Prostate gland (tissue), 2 donors: ENCODE measurements around the gene GLG1. TPM values are rescaled to one million over a fixed set of nuclear protein-coding genes. Genes with fewer than 3 reads are reported as not detected.

Experiments
- DNase-seq: peaks from one replicate; pipeline ENCODE4 v3.0.0-alpha.2; 2019; ENCODE audit warnings: low spot score
- H3K27ac ChIP-seq, 2 donors: fragments of 200-600 bp; sonication (generic); 2 replicates each; pipeline ENCODE4 v1.5.1; 2017 to 2019
- H3K27me3 ChIP-seq: fragments of 200-600 bp; sonication (generic); replicated peaks from 2 replicates; pipeline ENCODE4 v1.5.1; 2019; ENCODE audit not compliant: insufficient read depth
- H3K36me3 ChIP-seq, 2 donors: fragments of 200-600 bp; sonication (generic); 1 replicate in 1 of 2; 2 replicates in 1 of 2; pipeline versions ENCODE4 v1.5.1 to v1.8.1; 2017 to 2019
- H3K4me1 ChIP-seq: fragments of 200-600 bp; sonication (generic); replicated peaks from 2 replicates; pipeline ENCODE4 v1.5.1; 2019
- H3K4me3 ChIP-seq, 2 donors: fragments of 200-600 bp; sonication (generic); 2 replicates each; pipeline ENCODE4 v1.5.1; 2017 to 2019
- H3K9me3 ChIP-seq: fragments of 200-600 bp; sonication (generic); 2 replicates; pipeline ENCODE4 v1.5.1; 2017
- CTCF ChIP-seq, 4 experiments: fragments of 200-600 bp in 2 of 4; fragments of 450-650 bp in 2 of 4; sonication (generic) in 2 of 4; IDR thresholded peaks; 1 replicate in 3 of 4; 2 replicates in 1 of 4; pipeline ENCODE4 v1.5.1; 2016 to 2019; ENCODE audit warnings: antibody characterized with exemption in 4 of 4, mild to moderate bottlenecking in 2 of 4, moderate library complexity in 2 of 4
- POLR2A ChIP-seq: fragments of 450-650 bp; IDR thresholded peaks from one replicate; pipeline ENCODE4 v1.6.1; 2016; ENCODE audit warnings: antibody characterized with exemption, mild to moderate bottlenecking
- POLR2AphosphoS5 ChIP-seq: sonication (generic); formaldehyde crosslinking; IDR thresholded peaks from one replicate; pipeline ENCODE4 v1.6.1; 2017; ENCODE audit warnings: antibody characterized with exemption
- WGBS: methylation state at CpG from one replicate; pipeline ENCODE4 v1.1.5; 2018; 5-methylcytosine and 5-hydroxymethylcytosine counted together
- intact Hi-C: fragments of 100-400 bp; cut with DNase I; formaldehyde crosslinking; loops from one replicate; pipeline ENCODE4 v1.14.2; 2022
- total RNA-seq, 2 donors: library from RNA; depleted of rRNA; stranded (reverse); fragments of >200 nt; gene quantifications; one replicate each; pipeline ENCODE4 v1.1.0, GENCODE V29; 2016

The GLG1 gene
- total RNA-seq, 2 donors from 2014 or later: 135 to 189 TPM

- Histone ChIP-seq H3K9me3 (no peaks in the 10 kb centered on the region), H3K4me1 (no peaks in the 10 kb centered on the region), H3K27me3 (no peaks in the 10 kb centered on the region), H3K27ac (no peak overlapping the region), H3K4me3 (no peak overlapping the region), H3K36me3 (no peaks in the 10 kb centered on the region)
- DNase-seq: no peak
- WGBS: 93% methylated on average over 14 of the region's 14 CpGs
- intact Hi-C loops: loop anchor here (10.0 kb wide), 1 partner anchor 311 kb away; no protein-coding TSS in a partner anchor
- no peak for TF ChIP-seq POLR2AphosphoS5
- no peak for TF ChIP-seq POLR2A
- TF ChIP-seq CTCF (IDR thresholded peaks at IDR 0.05): no peak
These were observed 18.8 kb upstream of the GLG1 start for GRCh38 chr16:74625500-74626350.

DNA sequence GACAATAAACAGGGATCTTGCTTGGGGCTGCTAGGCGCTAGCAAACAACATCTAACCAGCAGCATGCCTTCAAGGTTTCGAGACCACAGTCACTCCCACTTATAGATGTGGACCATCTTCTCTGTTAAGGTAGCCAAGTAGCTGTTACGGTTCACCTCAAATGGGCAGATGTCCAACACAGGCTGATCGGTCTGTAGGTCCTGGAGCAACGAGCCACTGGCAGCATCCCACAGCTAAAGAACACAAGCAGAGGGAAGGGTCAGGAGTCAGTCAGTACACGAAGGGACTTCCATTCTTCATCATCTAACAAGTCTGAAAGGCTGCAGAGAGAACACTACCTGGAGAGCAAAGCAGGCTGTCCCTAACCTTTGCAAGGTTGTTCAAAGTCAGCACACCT, 16.9 kb upstream of the GLG1 start:
- no peak for DNase-seq
- no peak overlapping the region for H3K27ac ChIP-seq
- H3K9me3 ChIP-seq: no peaks in the 10 kb centered on the region
- intact Hi-C loops: loop anchor here (10.0 kb wide), 1 partner anchor 309 kb away; no protein-coding TSS in a partner anchor
- no peaks in the 10 kb centered on the region for H3K4me1 ChIP-seq
- no peak overlapping the region for H3K4me3 ChIP-seq
- TF ChIP-seq CTCF (IDR thresholded peaks at IDR 0.05) (no peak), POLR2A (no peak), POLR2AphosphoS5 (no peak)
- WGBS: 78% methylated on average over 6 of the region's 6 CpGs
- H3K27me3 ChIP-seq: no peaks in the 10 kb centered on the region
- H3K36me3 ChIP-seq: no peaks in the 10 kb centered on the region

- no peaks in the 10 kb centered on the region for H3K36me3 ChIP-seq
- H3K27me3 ChIP-seq: no peaks in the 10 kb centered on the region
- H3K4me3 ChIP-seq: no peak overlapping the region
- H3K9me3 ChIP-seq: no peaks in the 10 kb centered on the region
- no peak for DNase-seq
- intact Hi-C loops: loop anchor here (10.0 kb wide), 1 partner anchor 309 kb away; no protein-coding TSS in a partner anchor
- no peak for TF ChIP-seq POLR2A
- peak in 3 of 4 experiments; percentile 50 to 54 (median 51) for TF ChIP-seq CTCF (IDR thresholded peaks at IDR 0.05)
- TF ChIP-seq POLR2AphosphoS5: peak; percentile 9
- H3K4me1 ChIP-seq: no peaks in the 10 kb centered on the region
- 29% methylated on average over 4 of the region's 4 CpGs for WGBS
- no peak overlapping the region for H3K27ac ChIP-seq
These were observed 16.4 kb upstream of the GLG1 start for GRCh38 chr16:74623214-74623838.

- no peaks in the 10 kb centered on the region for H3K36me3 ChIP-seq
- H3K9me3 ChIP-seq: no peaks in the 10 kb centered on the region
- 92% methylated on average over 4 of the region's 4 CpGs for WGBS
- intact Hi-C loops: loop anchor here (10.0 kb wide), 1 partner anchor 307 kb away; no protein-coding TSS in a partner anchor
- no peak overlapping the region for H3K4me3 ChIP-seq
- no peaks in the 10 kb centered on the region for H3K4me1 ChIP-seq
- TF ChIP-seq POLR2AphosphoS5 (no peak), POLR2A (no peak), CTCF (IDR thresholded peaks at IDR 0.05) (no peak)
- no peak overlapping the region for H3K27ac ChIP-seq
- no peaks in the 10 kb centered on the region for H3K27me3 ChIP-seq
- no peak for DNase-seq
These were observed 15.1 kb upstream of the GLG1 start for GRCh38 chr16:74622005-74622404.
